K562 (cell line): Measurements from ENCODE around the gene MUC3A. TPM values are rescaled to one million over a fixed set of nuclear protein-coding genes. Genes with fewer than 3 reads are reported as not detected.

Experiments used
- ATAC-seq: fragments of 200-7000 bp; cut with Tn5 transposase; 3 replicates; pipeline ENCODE4 v1.9.1; 2020; ENCODE audit warnings: moderate library complexity
- BruUV-seq: library from RNA; stranded (reverse); fragments of 400-500 nt; replicated peaks from 2 replicates; lab custom pipeline; 2021; lab: Mats Ljungman, UMichigan
- CTCF ChIA-PET: fragments of 300-600 bp; formaldehyde crosslinking; extraction: SDS; loops from one replicate; lab custom pipeline; 2021; ENCODE audit warnings: low intra/inter-chr PET ratio; lab: Yijun Ruan, JAX
- POLR2A ChIA-PET: fragments of 300-600, 350-650 bp; sonication (Branson Sonifier 250); formaldehyde crosslinking; extraction: SDS; loops from one replicate; lab custom pipeline; 2021; ENCODE audit warnings: antibody characterized with exemption, inconsistent platforms; lab: Yijun Ruan, JAX
- DNase-seq, 4 experiments: peaks; one replicate each; pipeline versions ENCODE4 v3.0.0 to v3.0.0-alpha.2; 2011 to 2018; ENCODE audit warnings: low spot score in 3 of 4, mixed read lengths in 3 of 4; ENCODE audit errors: extremely low read depth in 1 of 4
- FAIRE-seq: peaks from 2 replicates; lab custom pipeline; 2011; peaks lifted over from hg19 to GRCh38; lab: Jason Lieb, UNC
- H2AFZ ChIP-seq: 2 replicates; pipeline ENCODE4 v1.6.0; 2011; ENCODE audit warnings: low read depth, low read length, control low read depth, inconsistent platforms
- H3K27ac ChIP-seq: fragments of 200-600 bp; 3 replicates; pipeline ENCODE4 v1.8.0; 2011; ENCODE audit warnings: low read depth, mild to moderate bottlenecking, control low read depth, inconsistent platforms, low read length, moderate library complexity, mixed read lengths; ENCODE audit errors: extremely low read depth
- H3K27me3 ChIP-seq, 2 experiments: fragments of 300-600 bp in 1 of 2; 2 replicates in 1 of 2; 3 replicates in 1 of 2; pipeline versions ENCODE4 v1.6.0 to v1.8.0; 2011; ENCODE audit warnings: inconsistent platforms in 2 of 2, low read length in 2 of 2, mild to moderate bottlenecking in 1 of 2, mixed read lengths in 1 of 2, moderate library complexity in 1 of 2; ENCODE audit not compliant: control insufficient read depth in 2 of 2, insufficient read depth in 2 of 2
- H3K36me3 ChIP-seq: fragments of 300-600 bp; 3 replicates; pipeline ENCODE4 v1.8.0; 2011; ENCODE audit warnings: mild to moderate bottlenecking, low read length, inconsistent platforms; ENCODE audit not compliant: control insufficient read depth, insufficient read depth
- H3K4me1 ChIP-seq, 2 experiments: fragments of 200-600 bp in 1 of 2; replicated peaks in 1 of 2; 2 replicates in 1 of 2; 3 replicates in 1 of 2; pipeline versions ENCODE4 v1.5.1 to v1.8.0; 2011; ENCODE audit warnings: inconsistent platforms in 2 of 2, low read length in 2 of 2, mild to moderate bottlenecking in 1 of 2, mixed read lengths in 1 of 2, moderate library complexity in 1 of 2; ENCODE audit not compliant: control insufficient read depth in 2 of 2, insufficient read depth in 2 of 2
- H3K4me2 ChIP-seq: 2 replicates; pipeline ENCODE4 v1.6.1; 2011; ENCODE audit warnings: low read length, control low read depth, inconsistent platforms, mixed read lengths; ENCODE audit not compliant: insufficient read depth
- H3K4me3 ChIP-seq: fragments of 200-600 bp; sonication (generic), shearing (Covaris generic); 2 replicates; pipeline ENCODE4 v1.5.1; 2016; ENCODE audit warnings: control low read depth, inconsistent platforms
- H3K79me2 ChIP-seq: fragments of 200-600 bp; 3 replicates; pipeline ENCODE4 v1.8.0; 2011; ENCODE audit warnings: low read length, inconsistent platforms; ENCODE audit not compliant: control insufficient read depth, insufficient read depth
- H3K9ac ChIP-seq, 2 experiments: 2 replicates each; pipeline versions ENCODE4 v1.6.0 to v1.6.1; 2011; ENCODE audit warnings: low read depth in 2 of 2, low read length in 2 of 2, control low read depth in 1 of 2, inconsistent platforms in 1 of 2, mild to moderate bottlenecking in 1 of 2, mixed read lengths in 1 of 2; ENCODE audit not compliant: insufficient read depth in 1 of 2
- H3K9me1 ChIP-seq: one replicate; pipeline ENCODE4 v1.6.0; 2011; ENCODE audit warnings: inconsistent platforms, mild to moderate bottlenecking, low read length, moderate library complexity; ENCODE audit not compliant: control insufficient read depth, insufficient read depth
- H3K9me3 ChIP-seq: replicated peaks from 2 replicates; pipeline ENCODE4 v1.5.1; 2011; ENCODE audit warnings: low read depth, low read length, inconsistent platforms; ENCODE audit not compliant: control insufficient read depth, insufficient read depth
- H4K20me1 ChIP-seq: replicated peaks from 2 replicates; pipeline ENCODE4 v1.6.1; 2011; ENCODE audit warnings: low read length, inconsistent platforms, mixed read lengths; ENCODE audit not compliant: control insufficient read depth, insufficient read depth
- ELF4 ChIP-seq: fragments of 450-650 bp; formaldehyde crosslinking; IDR thresholded peaks from 2 replicates; pipeline ENCODE4 v1.4.0; 2022; ENCODE audit warnings: missing genetic modification characterization
- NKRF ChIP-seq: fragments of 450-650 bp; IDR thresholded peaks from 2 replicates; pipeline ENCODE4 v1.6.1; 2016; ENCODE audit warnings: borderline replicate concordance
- RBM25 ChIP-seq: fragments of 200-400 bp; formaldehyde crosslinking; IDR thresholded peaks from 2 replicates; pipeline ENCODE4 v1.6.1; 2018; ENCODE audit warnings: low read length, low read depth, moderate library complexity; ENCODE audit not compliant: severe bottlenecking
- RFX1 ChIP-seq: fragments of 450-650 bp; IDR thresholded peaks from 2 replicates; pipeline ENCODE4 v1.6.1; 2016; ENCODE audit warnings: mild to moderate bottlenecking, moderate library complexity
- SP1 ChIP-seq: sonication (generic); formaldehyde crosslinking; IDR thresholded peaks from 2 replicates; pipeline ENCODE4 v1.8.1; 2022; ENCODE audit warnings: mild to moderate bottlenecking, missing genetic modification reagents
- ZNF23 ChIP-seq: fragments of 250-450 bp; sonication (Bioruptor Pico); IDR thresholded peaks from 2 replicates; pipeline ENCODE4 v1.4.0; 2020; ENCODE audit warnings: mild to moderate bottlenecking
- ZNF324 ChIP-seq: fragments of 250-450 bp; sonication (Bioruptor Pico); IDR thresholded peaks from 2 replicates; pipeline ENCODE4 v1.4.0; 2020; ENCODE audit warnings: mild to moderate bottlenecking
- WGBS: fragments of 100-300 bp; shearing (Covaris generic); methylation state at CpG from one replicate; pipeline ENCODE4 v1.1.6; 2016; ENCODE audit warnings: low coverage, mixed read lengths; ENCODE audit not compliant: insufficient coverage; ENCODE audit errors: missing lambda C conversion rate; 5-methylcytosine and 5-hydroxymethylcytosine counted together
- in situ Hi-C: fragments of 300-500 bp; cut with MboI; formaldehyde crosslinking; loops from 4 replicates; pipeline ENCODE4 v1.15.0; 2018; ENCODE audit warnings: inconsistent platforms, mixed read lengths
- intact Hi-C: fragments of 100-400 bp; cut with micrococcal nuclease; formaldehyde crosslinking; loops from 2 replicates; pipeline ENCODE4 v1.14.2; 2022
- polyA plus RNA-seq, 8 experiments: library from polyadenylated mRNA; depleted of rRNA in 4 of 8; stranded (reverse) in 5 of 8; unstranded in 3 of 8; fragments of >200 nt; fragmentation: Nextera tagmentation in 2 of 8; fragmentation: Illumina TruSeq in 1 of 8; extraction: Ambion mirVana in 2 of 8; extraction: Trizol in 1 of 8; gene quantifications; 2 replicates each; pipeline versions ENCODE4 v1.2.1 to v1.2.3, GENCODE V29; 2011 to 2014; ENCODE audit warnings: inconsistent platforms in 1 of 8, missing spikeins in 1 of 8
- total RNA-seq, 7 experiments: library from RNA; depleted of rRNA in 6 of 7; stranded (reverse); fragments of >200 nt in 6 of 7; fragmentation: Illumina TruSeq in 2 of 7; extraction: Trizol in 2 of 7; gene quantifications; 2 replicates each; pipeline versions ENCODE4 v1.2.1 to v1.2.3, GENCODE V29; 2011 to 2021; ENCODE audit warnings: low replicate concordance in 1 of 7
- TF ChIP-seq, protein P1 (sequence below), 2 experiments: IDR thresholded peaks; 2 replicates each; pipeline ENCODE4 v1.6.1; 2011; ENCODE audit warnings: borderline replicate concordance in 1 of 2, control low read depth in 1 of 2, low read depth in 1 of 2, low read length in 1 of 2, mild to moderate bottlenecking in 1 of 2, mixed read lengths in 1 of 2, moderate library complexity in 1 of 2; ENCODE audit not compliant: insufficient read depth in 1 of 2, insufficient read length in 1 of 2, poor library complexity in 1 of 2, severe bottlenecking in 1 of 2; ENCODE audit errors: extremely low read depth in 1 of 2

The MUC3A gene
- total and polyA plus RNA-seq, 9 of the 15 experiments (the other 6 are each of a cell fraction or from before 2014, with no cell fraction given), result 0.06 to 2.2 (median 0.20) TPM; not detected in 1

DNA sequence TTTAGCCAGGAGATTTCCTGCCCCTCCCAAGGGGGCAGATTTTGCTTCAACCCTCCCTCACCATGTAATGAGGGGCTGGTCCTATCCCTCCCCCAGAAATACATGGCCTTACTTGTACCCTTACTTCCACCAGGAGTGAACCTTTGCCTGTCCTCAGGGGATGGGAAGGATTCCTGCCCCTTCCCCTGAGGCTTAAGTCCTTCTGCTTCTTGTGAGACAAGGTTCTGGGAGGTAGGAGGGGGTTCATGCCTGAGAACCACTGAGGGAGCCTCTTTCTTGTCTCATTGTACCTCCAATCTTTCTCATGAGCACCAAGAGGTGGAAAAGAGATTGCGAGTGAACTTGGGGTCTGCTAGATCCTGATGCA is 19.5 kb upstream of the MUC3A start:
- ChIA-PET POLR2A (no interaction called here), CTCF (no interaction called here)
- in situ Hi-C loops, result no loop called here
- FAIRE-seq (no peak), ATAC-seq (no peak), DNase-seq (no peak)
- no peak overlapping the region for H3K27ac ChIP-seq
- H3K9me3 ChIP-seq, result no peaks in the 10 kb centered on the region
- H3K79me2 ChIP-seq, result no peaks in the 10 kb centered on the region
- no peak overlapping the region for H3K4me2 ChIP-seq
- no peak overlapping the region for H3K4me3 ChIP-seq
- H3K9ac ChIP-seq, result no peak overlapping the region
- intact Hi-C loops, result no loop called here
- WGBS, result 7% methylated on average over 1 of the region's 1 CpG
- H3K27me3 ChIP-seq, result peaks cover 4 to 6% of the 10 kb centered on the region in 2 experiments; a peak in 2 of 5 replicates
- BruUV-seq, result no TSS peak
- no peaks in the 10 kb centered on the region for H3K36me3 ChIP-seq
- peaks cover 0 to 7% of the 10 kb centered on the region in 2 experiments; a peak in 1 of 5 replicates for H3K4me1 ChIP-seq
- no peak for TF ChIP-seq ZNF324 (CRISPR knock-in tag)
- no peak for TF ChIP-seq RBM25
- no peak for TF ChIP-seq ELF4 (CRISPR knock-in tag)
- TF ChIP-seq NKRF, result no peak
- TF ChIP-seq, protein P1, sequence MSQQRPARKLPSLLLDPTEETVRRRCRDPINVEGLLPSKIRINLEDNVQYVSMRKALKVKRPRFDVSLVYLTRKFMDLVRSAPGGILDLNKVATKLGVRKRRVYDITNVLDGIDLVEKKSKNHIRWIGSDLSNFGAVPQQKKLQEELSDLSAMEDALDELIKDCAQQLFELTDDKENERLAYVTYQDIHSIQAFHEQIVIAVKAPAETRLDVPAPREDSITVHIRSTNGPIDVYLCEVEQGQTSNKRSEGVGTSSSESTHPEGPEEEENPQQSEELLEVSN (IDR thresholded peaks at IDR 0.05; ENCODE audit: borderline replicate concordance in 1 of 2, extremely low read depth in 1 of 2, insufficient read depth in 1 of 2, insufficient read length in 1 of 2, low read depth in 1 of 2, low read length in 1 of 2, poor library complexity in 1 of 2, severe bottlenecking in 1 of 2), result no peak
- TF ChIP-seq ZNF23 (CRISPR knock-in tag), result no peak
- TF ChIP-seq SP1 (CRISPR knock-in tag), result no peak
- TF ChIP-seq RFX1, result no peak
- H3K9me1 ChIP-seq, result no peaks in the 10 kb centered on the region
- no peaks in the 10 kb centered on the region for H4K20me1 ChIP-seq
- H2AFZ ChIP-seq, result no peak overlapping the region
